OCI-LY3 (cell line): ENCODE data around the gene TCN2.

Source experiments
- H2AFZ ChIP-seq: fragments of 200-600, 300-600 bp; shearing (Covaris generic); 2 replicates; pipeline ENCODE4 v1.6.0; 2014; ENCODE audit warnings: antibody characterized with exemption, low read depth, low read length
- H3K27ac ChIP-seq: fragments of 200-600, 300-600 bp; sonication (generic); 2 replicates; pipeline ENCODE4 v1.5.1; 2014; ENCODE audit warnings: mild to moderate bottlenecking, low read length, moderate library complexity, mixed read lengths
- H3K27me3 ChIP-seq: fragments of 200-600, 300-600 bp; sonication (generic); 2 replicates; pipeline ENCODE4 v1.6.1; 2014; ENCODE audit warnings: low read depth, low read length, mixed read lengths
- H3K36me3 ChIP-seq: fragments of 200-600, 300-600 bp; sonication (generic); replicated peaks from 2 replicates; pipeline ENCODE3; 2014; ENCODE audit warnings: low read depth, low read length, mixed read lengths
- H3K4me1 ChIP-seq: fragments of 300-600, 200-600 bp; sonication (generic); 2 replicates; pipeline ENCODE4 v1.6.1; 2014; ENCODE audit warnings: low read length, mixed read lengths
- H3K4me2 ChIP-seq: fragments of 200-600, 300-600 bp; sonication (generic); 2 replicates; pipeline ENCODE4 v1.6.1; 2014; ENCODE audit warnings: low read length, mixed read lengths
- H3K4me3 ChIP-seq: fragments of 300-600, 200-600 bp; sonication (generic); 2 replicates; pipeline ENCODE4 v1.5.1; 2014; ENCODE audit warnings: antibody characterized with exemption, mild to moderate bottlenecking, low read length, moderate library complexity
- H3K79me2 ChIP-seq: fragments of 300-600, 200-600 bp; shearing (Covaris generic); 2 replicates; pipeline ENCODE4 v1.6.1; 2014; ENCODE audit warnings: mild to moderate bottlenecking, low read length, mixed read lengths
- H3K9ac ChIP-seq: fragments of 300-600, 200-600 bp; shearing (Covaris generic); 2 replicates; pipeline ENCODE4 v1.6.0; 2014; ENCODE audit warnings: mild to moderate bottlenecking, low read length, moderate library complexity
- H3K9me3 ChIP-seq: fragments of 200-600, 300-600 bp; shearing (Covaris generic); 2 replicates; pipeline ENCODE4 v1.6.1; 2014; ENCODE audit warnings: low read length, mixed read lengths; ENCODE audit not compliant: insufficient read depth
- H4K20me1 ChIP-seq: fragments of 200-600, 300-600 bp; sonication (generic); 2 replicates; pipeline ENCODE4 v1.6.1; 2016; ENCODE audit warnings: low read length, mixed read lengths; ENCODE audit not compliant: insufficient read depth
- CTCF ChIP-seq: fragments of 200-600, 300-600 bp; sonication (generic); IDR thresholded peaks from 2 replicates; pipeline ENCODE4 v1.5.1; 2014; ENCODE audit warnings: antibody characterized with exemption, low read length, low read depth
- EZH2phosphoT487 ChIP-seq: fragments of 200-600 bp; shearing (Covaris generic); IDR thresholded peaks from 2 replicates; pipeline ENCODE4 v1.6.1; 2018; ENCODE audit warnings: antibody characterized with exemption, mixed run types, low read depth

The TCN2 gene

GRCh38 chr22:30561402-30562189 lies 45.4 kb upstream of the TCN2 start:
- Histone ChIP-seq H2AFZ (no peak overlapping the region), H3K27ac (no peak overlapping the region), H4K20me1 (no peaks in the 10 kb centered on the region), H3K4me1 (no peaks in the 10 kb centered on the region), H3K36me3 (no peaks in the 10 kb centered on the region), H3K4me2 (no peak overlapping the region), H3K27me3 (peaks cover 11% of the 10 kb centered on the region; the same call in 1 of the 2 replicates), H3K79me2 (no peaks in the 10 kb centered on the region), H3K4me3 (no peak overlapping the region), H3K9me3 (no peaks in the 10 kb centered on the region), H3K9ac (no peak overlapping the region)
- TF ChIP-seq CTCF (no peak), EZH2phosphoT487 (no peak)

- TF ChIP-seq EZH2phosphoT487 (no peak), CTCF (no peak)
These were observed 44.6 kb upstream of the TCN2 start for GRCh38 chr22:30562366-30562765.

GRCh38 chr22:30564045-30564760 lies 42.8 kb upstream of the TCN2 start:
- Histone ChIP-seq H3K36me3 (no peaks in the 10 kb centered on the region), H3K79me2 (no peaks in the 10 kb centered on the region), H2AFZ (no peak overlapping the region), H3K4me1 (no peaks in the 10 kb centered on the region), H3K9me3 (no peaks in the 10 kb centered on the region), H3K27me3 (peaks cover 11% of the 10 kb centered on the region; the same call in 1 of the 2 replicates), H3K27ac (no peak overlapping the region), H3K4me2 (no peak overlapping the region), H3K9ac (no peak overlapping the region), H4K20me1 (no peaks in the 10 kb centered on the region), H3K4me3 (no peak overlapping the region)
- no peak for TF ChIP-seq EZH2phosphoT487
- no peak for TF ChIP-seq CTCF

More at GRCh38 chr22:30562366-30562765, 44.6 kb upstream of the TCN2 start:
- H3K36me3 ChIP-seq: no peaks in the 10 kb centered on the region
- H3K27me3 ChIP-seq: peaks cover 11% of the 10 kb centered on the region; the same call in 1 of the 2 replicates
- H3K9ac ChIP-seq: no peak overlapping the region
- no peaks in the 10 kb centered on the region for H3K79me2 ChIP-seq
- H3K27ac ChIP-seq: no peak overlapping the region
- no peak overlapping the region for H3K4me3 ChIP-seq
- H2AFZ ChIP-seq: no peak overlapping the region
- no peak overlapping the region for H3K4me2 ChIP-seq
- no peaks in the 10 kb centered on the region for H4K20me1 ChIP-seq
- H3K4me1 ChIP-seq: no peaks in the 10 kb centered on the region
- no peaks in the 10 kb centered on the region for H3K9me3 ChIP-seq

- Histone ChIP-seq H3K79me2 (no peaks in the 10 kb centered on the region), H3K9me3 (no peaks in the 10 kb centered on the region), H3K4me2 (no peak overlapping the region), H3K27me3 (peaks cover 11% of the 10 kb centered on the region; the same call in 1 of the 2 replicates), H3K36me3 (no peaks in the 10 kb centered on the region), H3K4me3 (no peak overlapping the region), H3K4me1 (no peaks in the 10 kb centered on the region), H4K20me1 (no peaks in the 10 kb centered on the region), H3K27ac (no peak overlapping the region), H2AFZ (no peak overlapping the region), H3K9ac (no peak overlapping the region)
- no peak for TF ChIP-seq CTCF
- TF ChIP-seq EZH2phosphoT487: no peak
These were observed 42.2 kb upstream of the TCN2 start for GRCh38 chr22:30564761-30565119.
